ENCODE measurements around the gene DNAJA4.

DNA sequence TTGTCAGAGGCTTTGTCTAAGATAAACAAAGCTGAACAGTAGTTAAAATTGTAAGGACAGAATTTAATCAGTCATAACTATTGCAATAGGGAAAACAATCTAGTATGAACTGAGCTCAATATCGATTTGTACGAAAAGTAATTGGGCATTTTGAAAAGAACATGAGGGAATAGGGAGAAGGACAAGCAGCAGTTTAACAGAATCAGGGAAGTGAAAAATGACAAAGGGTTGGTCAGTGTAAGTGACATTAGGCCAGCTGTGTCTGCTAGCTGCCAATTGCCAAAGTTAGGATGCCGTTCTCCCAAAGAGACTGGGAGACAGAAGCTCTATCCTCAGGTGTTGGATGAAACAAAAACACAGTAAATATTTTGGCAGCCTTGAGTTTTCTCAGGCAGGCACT, 3.3 kb upstream of the DNAJA4 start:
- TF ChIP-seq, protein P1, sequence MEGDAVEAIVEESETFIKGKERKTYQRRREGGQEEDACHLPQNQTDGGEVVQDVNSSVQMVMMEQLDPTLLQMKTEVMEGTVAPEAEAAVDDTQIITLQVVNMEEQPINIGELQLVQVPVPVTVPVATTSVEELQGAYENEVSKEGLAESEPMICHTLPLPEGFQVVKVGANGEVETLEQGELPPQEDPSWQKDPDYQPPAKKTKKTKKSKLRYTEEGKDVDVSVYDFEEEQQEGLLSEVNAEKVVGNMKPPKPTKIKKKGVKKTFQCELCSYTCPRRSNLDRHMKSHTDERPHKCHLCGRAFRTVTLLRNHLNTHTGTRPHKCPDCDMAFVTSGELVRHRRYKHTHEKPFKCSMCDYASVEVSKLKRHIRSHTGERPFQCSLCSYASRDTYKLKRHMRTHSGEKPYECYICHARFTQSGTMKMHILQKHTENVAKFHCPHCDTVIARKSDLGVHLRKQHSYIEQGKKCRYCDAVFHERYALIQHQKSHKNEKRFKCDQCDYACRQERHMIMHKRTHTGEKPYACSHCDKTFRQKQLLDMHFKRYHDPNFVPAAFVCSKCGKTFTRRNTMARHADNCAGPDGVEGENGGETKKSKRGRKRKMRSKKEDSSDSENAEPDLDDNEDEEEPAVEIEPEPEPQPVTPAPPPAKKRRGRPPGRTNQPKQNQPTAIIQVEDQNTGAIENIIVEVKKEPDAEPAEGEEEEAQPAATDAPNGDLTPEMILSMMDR (conservative IDR thresholded peaks at IDR 0.05; ENCODE audit: low read depth, low read length): no peak
- no peak for TF ChIP-seq EZH2 (IDR thresholded peaks at IDR 0.05; ENCODE audit: low read length, unreplicated experiment)
